CD4-positive, CD25-positive, alpha-beta regulatory T cell (primary cell): ENCODE results near the gene LNP1. TPM values are rescaled to one million over a fixed set of nuclear protein-coding genes. Genes with fewer than 3 reads are reported as not detected.

Experiments used
- ATAC-seq, 2 donors: fragments of 150-1000 bp; cut with Tn5 transposase; one replicate each; pipeline ENCODE4 v1.10.0; 2021; ENCODE audit warnings: low read depth in 2 of 2, moderate number of reproducible peaks in 2 of 2, moderate library complexity in 1 of 2
- DNase-seq, 3 donors: peaks; one replicate each; pipeline versions ENCODE4 v3.0.0 to v3.0.0-alpha.2; 2012 to 2022; ENCODE audit warnings: mixed read lengths in 1 of 3
- H3K27ac ChIP-seq: one replicate; pipeline ENCODE4 v1.7.0; 2013; ENCODE audit warnings: mild to moderate bottlenecking, low read length; ENCODE audit not compliant: insufficient read depth, poor library complexity, severe bottlenecking
- H3K27me3 ChIP-seq: one replicate; pipeline ENCODE4 v1.7.0; 2013; ENCODE audit warnings: low read length; ENCODE audit not compliant: control insufficient read depth, insufficient read depth
- H3K36me3 ChIP-seq: one replicate; pipeline ENCODE4 v1.7.0; 2013; ENCODE audit warnings: mild to moderate bottlenecking, low read length, moderate library complexity; ENCODE audit not compliant: control insufficient read depth, insufficient read depth
- H3K4me1 ChIP-seq: 2 replicates; pipeline ENCODE4 v1.7.0; 2013; ENCODE audit warnings: mild to moderate bottlenecking, low read length; ENCODE audit not compliant: insufficient read depth, control insufficient read depth, poor library complexity, severe bottlenecking
- H3K4me3 ChIP-seq: one replicate; pipeline ENCODE4 v1.7.0; 2013; ENCODE audit warnings: low read depth, mild to moderate bottlenecking, low read length, moderate library complexity
- H3K9me3 ChIP-seq, 2 experiments: 1 replicate in 1 of 2; 2 replicates in 1 of 2; pipeline ENCODE4 v1.7.0; 2013; ENCODE audit warnings: low read length in 2 of 2, mild to moderate bottlenecking in 1 of 2, moderate library complexity in 1 of 2; ENCODE audit not compliant: control insufficient read depth in 2 of 2
- H3K27ac Mint-ChIP-seq, 3 donors: one replicate each; pipeline ENCODE4 v1.8.0; 2020 to 2022; ENCODE audit warnings: mild to moderate bottlenecking in 3 of 3, mixed read lengths in 3 of 3, moderate library complexity in 2 of 3
- H3K27me3 Mint-ChIP-seq: one replicate; pipeline ENCODE4 v1.8.0; 2022; ENCODE audit warnings: mild to moderate bottlenecking, mixed read lengths
- H3K36me3 Mint-ChIP-seq: one replicate; pipeline ENCODE4 v1.8.0; 2020; ENCODE audit warnings: mixed read lengths
- H3K4me1 Mint-ChIP-seq, 4 donors: one replicate each; pipeline ENCODE4 v1.8.0; 2020 to 2022; ENCODE audit warnings: mixed read lengths in 4 of 4, mild to moderate bottlenecking in 1 of 4
- H3K4me3 Mint-ChIP-seq, 4 donors: one replicate each; pipeline ENCODE4 v1.8.0; 2020 to 2022; ENCODE audit warnings: mild to moderate bottlenecking in 4 of 4, mixed read lengths in 4 of 4, moderate library complexity in 3 of 4
- H3K9me3 Mint-ChIP-seq, 7 donors: one replicate each; pipeline ENCODE4 v1.8.0; 2020 to 2022; ENCODE audit warnings: mixed read lengths in 7 of 7, mild to moderate bottlenecking in 3 of 7, moderate library complexity in 2 of 7
- polyA plus RNA-seq, 4 donors: library from polyadenylated mRNA; unstranded; fragments of 300-500 nt; fragmentation: Illumina TruSeq; gene quantifications; one replicate each; pipeline ENCODE4 v1.2.3, GENCODE V29; 2021
- total RNA-seq: library from RNA; stranded (reverse); gene quantifications from one replicate; pipeline ENCODE4 v1.2.3, GENCODE V29; 2022

The LNP1 gene
- total and polyA plus RNA-seq, 5 donors from 2014 or later: 0.73 to 2.0 (median 0.84) TPM

GRCh38 chr3:100483529-100483928, 82.2 kb downstream of the LNP1 start:
- Mint-ChIP-seq H3K27ac (no peak overlapping the region), H3K9me3 (peaks cover 0 to 5% (median 1%) of the 10 kb centered on the region in 7 donors), H3K4me3 (no peak overlapping the region), H3K4me1 (peaks cover 0 to 5% (median 0%) of the 10 kb centered on the region in 4 donors), H3K27me3 (peaks cover 8% of the 10 kb centered on the region), H3K36me3 (no peaks in the 10 kb centered on the region)
- DNase-seq: no peak
- H3K4me3 ChIP-seq: no peak overlapping the region
- no peak for ATAC-seq
- H3K9me3 ChIP-seq: no peaks in the 10 kb centered on the region
- H3K27me3 ChIP-seq: peaks cover 7% of the 10 kb centered on the region
- no peaks in the 10 kb centered on the region for H3K4me1 ChIP-seq
- H3K27ac ChIP-seq: no peak overlapping the region
- no peaks in the 10 kb centered on the region for H3K36me3 ChIP-seq

GRCh38 chr3:100486808-100487207, 85.5 kb downstream of the LNP1 start:
- Histone ChIP-seq H3K36me3 (no peaks in the 10 kb centered on the region), H3K4me1 (no peaks in the 10 kb centered on the region), H3K9me3 (no peaks in the 10 kb centered on the region), H3K27ac (no peak overlapping the region), H3K27me3 (peaks cover 26% of the 10 kb centered on the region), H3K4me3 (no peak overlapping the region)
- DNase-seq: no peak
- Mint-ChIP-seq H3K4me3 (no peak overlapping the region), H3K27me3 (peaks cover 20% of the 10 kb centered on the region), H3K9me3 (peaks cover 0 to 10% (median 0%) of the 10 kb centered on the region in 7 donors), H3K4me1 (peaks cover 0 to 3% (median 1%) of the 10 kb centered on the region in 4 donors), H3K36me3 (no peaks in the 10 kb centered on the region), H3K27ac (no peak overlapping the region)
- no peak for ATAC-seq

GRCh38 chr3:100489118-100489517, 87.8 kb downstream of the LNP1 start:
- H3K27me3 Mint-ChIP-seq: peaks cover 31% of the 10 kb centered on the region
- H3K9me3 ChIP-seq: no peaks in the 10 kb centered on the region
- no peaks in the 10 kb centered on the region for H3K36me3 ChIP-seq
- H3K27ac Mint-ChIP-seq: no peak overlapping the region
- no peaks in the 10 kb centered on the region for H3K36me3 Mint-ChIP-seq
- H3K4me3 ChIP-seq: no peak overlapping the region
- DNase-seq (no peak), ATAC-seq (no peak)
- H3K27ac ChIP-seq: no peak overlapping the region
- peaks cover 4 to 14% (median 6%) of the 10 kb centered on the region in 4 donors for H3K4me1 Mint-ChIP-seq
- peaks cover 14% of the 10 kb centered on the region for H3K4me1 ChIP-seq
- peaks cover 0 to 9% (median 0%) of the 10 kb centered on the region in 7 donors for H3K9me3 Mint-ChIP-seq
- H3K4me3 Mint-ChIP-seq: no peak overlapping the region
- H3K27me3 ChIP-seq: peaks cover 34% of the 10 kb centered on the region

- no peak within 1 kb of the TSS for H3K27ac ChIP-seq
- Mint-ChIP-seq H3K27me3 (peaks cover 40% of the 10 kb centered on the region), H3K36me3 (no peaks in the 10 kb centered on the region), H3K9me3 (peaks cover 0 to 9% (median 0%) of the 10 kb centered on the region in 7 donors), H3K4me1 (peaks cover 4 to 14% (median 6%) of the 10 kb centered on the region in 4 donors), H3K4me3 (peak within 1 kb of the TSS; percentile 59 to 81 (median 70)), H3K27ac (peak within 1 kb of the TSS in 1 of 3 donors; percentile 14)
- H3K36me3 ChIP-seq: no peaks in the 10 kb centered on the region
- no peaks in the 10 kb centered on the region for H3K9me3 ChIP-seq
- H3K4me1 ChIP-seq: peaks cover 14% of the 10 kb centered on the region
- peak within 1 kb of the TSS; percentile 76 for H3K4me3 ChIP-seq
- peaks cover 42% of the 10 kb centered on the region for H3K27me3 ChIP-seq
- DNase-seq (peak; percentile 22 to 64 (median 38)), ATAC-seq (peak; percentile 59 to 84)
These were observed 91.0 kb downstream of the LNP1 start, which contains the start of gene TMEM45A for GRCh38 chr3:100492059-100493006. TMEM45A (plus strand) TSS chr3:100492619; CDS start chr3:100555212, 62,593 bp downstream.

GRCh38 chr3:100496711-100497261, 95.4 kb downstream of the LNP1 start:
- Histone ChIP-seq H3K9me3 (no peaks in the 10 kb centered on the region), H3K4me1 (peaks cover 14% of the 10 kb centered on the region), H3K27me3 (peaks cover 25% of the 10 kb centered on the region), H3K27ac (no peak overlapping the region), H3K4me3 (no peak overlapping the region), H3K36me3 (no peaks in the 10 kb centered on the region)
- H3K36me3 Mint-ChIP-seq: no peaks in the 10 kb centered on the region
- peaks cover 0 to 2% (median 0%) of the 10 kb centered on the region in 7 donors for H3K9me3 Mint-ChIP-seq
- H3K27me3 Mint-ChIP-seq: peaks cover 29% of the 10 kb centered on the region
- H3K27ac Mint-ChIP-seq: no peak overlapping the region
- DNase-seq: no peak
- H3K4me1 Mint-ChIP-seq: peaks cover 4 to 12% (median 6%) of the 10 kb centered on the region in 4 donors
- no peak overlapping the region for H3K4me3 Mint-ChIP-seq
- no peak for ATAC-seq

- DNase-seq (no peak), ATAC-seq (no peak)
- Mint-ChIP-seq H3K4me1 (no peaks in the 10 kb centered on the region), H3K27ac (no peak overlapping the region), H3K4me3 (no peak overlapping the region), H3K27me3 (peaks cover 16% of the 10 kb centered on the region), H3K9me3 (peaks cover 0 to 1% (median 0%) of the 10 kb centered on the region in 7 donors), H3K36me3 (no peaks in the 10 kb centered on the region)
- Histone ChIP-seq H3K27ac (no peak overlapping the region), H3K27me3 (peaks cover 12% of the 10 kb centered on the region), H3K9me3 (no peaks in the 10 kb centered on the region), H3K36me3 (no peaks in the 10 kb centered on the region), H3K4me3 (no peak overlapping the region), H3K4me1 (no peaks in the 10 kb centered on the region)
These were observed 98.3 kb downstream of the LNP1 start for GRCh38 chr3:100499651-100500050.

- no peaks in the 10 kb centered on the region for H3K36me3 ChIP-seq
- DNase-seq (no peak), ATAC-seq (no peak)
- H3K27ac Mint-ChIP-seq: no peak overlapping the region
- H3K27me3 Mint-ChIP-seq: peaks cover 8% of the 10 kb centered on the region
- H3K9me3 Mint-ChIP-seq: peaks cover 0 to 1% (median 0%) of the 10 kb centered on the region in 7 donors
- H3K4me3 ChIP-seq: no peak overlapping the region
- no peaks in the 10 kb centered on the region for H3K9me3 ChIP-seq
- H3K4me1 ChIP-seq: no peaks in the 10 kb centered on the region
- no peak overlapping the region for H3K27ac ChIP-seq
- H3K4me1 Mint-ChIP-seq: no peaks in the 10 kb centered on the region
- H3K36me3 Mint-ChIP-seq: no peaks in the 10 kb centered on the region
- H3K27me3 ChIP-seq: peaks cover 9% of the 10 kb centered on the region
- no peak overlapping the region for H3K4me3 Mint-ChIP-seq
These were observed 99.1 kb downstream of the LNP1 start for GRCh38 chr3:100500320-100500880.
